CD4-positive, alpha-beta T cell (primary cell): Measurements from ENCODE around the gene ATOX1. TPM values are rescaled to one million over a fixed set of nuclear protein-coding genes. Genes with fewer than 3 reads are reported as not detected.
"Not testable (repeated sequence)": the region's sequence is repeated elsewhere in the genome, so short reads cannot be mapped to it uniquely, and the experiment has no call there.

Experiments
- ATAC-seq: fragments of 200-7000 bp; cut with Tn5 transposase; one replicate; pipeline ENCODE4 v1.10.0; 2022; ENCODE audit warnings: mild to moderate bottlenecking; ENCODE audit not compliant: poor library complexity
- CTCF ChIA-PET: fragments of 350-600 bp; sonication (Branson Sonifier 250); formaldehyde crosslinking; loops from one replicate; lab custom pipeline; 2021; ENCODE audit warnings: antibody characterized with exemption, inconsistent platforms; lab: Charles Lee
- POLR2A ChIA-PET: fragments of 350-600 bp; sonication (Branson Sonifier 250); formaldehyde crosslinking; loops from one replicate; lab custom pipeline; 2021; ENCODE audit warnings: antibody characterized with exemption, inconsistent platforms; lab: Charles Lee
- DNase-seq, 14 experiments: peaks; one replicate each; pipeline ENCODE4 v3.0.0-alpha.2; 2013 to 2020; ENCODE audit warnings: mixed read lengths in 2 of 14
- H3K27ac ChIP-seq, 2 donors: one replicate each; pipeline versions ENCODE4 v1.5.1 to v1.7.0; 2013; ENCODE audit warnings: low read length in 2 of 2, low read depth in 1 of 2, mild to moderate bottlenecking in 1 of 2
- H3K27me3 ChIP-seq, 2 experiments: 1 replicate in 1 of 2; 2 replicates in 1 of 2; pipeline versions ENCODE4 v1.6.1 to v1.7.0; 2013; ENCODE audit warnings: low read length in 2 of 2, control low read depth in 1 of 2, mild to moderate bottlenecking in 1 of 2, moderate library complexity in 1 of 2; ENCODE audit not compliant: insufficient read depth in 2 of 2, control insufficient read depth in 1 of 2
- H3K36me3 ChIP-seq: one replicate; pipeline ENCODE4 v1.6.1; 2013; ENCODE audit warnings: low read length, control low read depth; ENCODE audit not compliant: insufficient read depth
- H3K4me1 ChIP-seq: one replicate; pipeline ENCODE4 v1.6.1; 2013; ENCODE audit warnings: low read length, control low read depth; ENCODE audit not compliant: insufficient read depth
- H3K4me3 ChIP-seq: one replicate; pipeline ENCODE4 v1.5.1; 2013; ENCODE audit warnings: mild to moderate bottlenecking, low read length, moderate library complexity
- H3K9me3 ChIP-seq, 2 experiments: 1 replicate in 1 of 2; 2 replicates in 1 of 2; pipeline versions ENCODE4 v1.6.1 to v1.7.0; 2013; ENCODE audit warnings: low read length in 2 of 2, mild to moderate bottlenecking in 2 of 2, control low read depth in 1 of 2, moderate library complexity in 1 of 2; ENCODE audit not compliant: control insufficient read depth in 1 of 2, insufficient read depth in 1 of 2
- H3K27ac Mint-ChIP-seq: one replicate; pipeline ENCODE4 v1.8.0; 2020; ENCODE audit warnings: mixed read lengths
- H3K27me3 Mint-ChIP-seq: one replicate; pipeline ENCODE4 v1.8.0; 2021; ENCODE audit warnings: mixed read lengths
- H3K36me3 Mint-ChIP-seq: one replicate; pipeline ENCODE4 v1.8.0; 2021; ENCODE audit warnings: low read depth, mixed read lengths
- H3K4me1 Mint-ChIP-seq: one replicate; pipeline ENCODE4 v1.8.0; 2021; ENCODE audit warnings: low read depth, mixed read lengths
- H3K4me3 Mint-ChIP-seq: one replicate; pipeline ENCODE4 v1.8.0; 2020; ENCODE audit warnings: mild to moderate bottlenecking, mixed read lengths
- H3K9me3 Mint-ChIP-seq: one replicate; pipeline ENCODE4 v1.8.0; 2020; ENCODE audit warnings: mixed read lengths
- CTCF ChIP-seq: fragments of 200-600 bp; IDR thresholded peaks from one replicate; pipeline ENCODE4 v1.8.0; 2022; ENCODE audit warnings: antibody characterized with exemption, mild to moderate bottlenecking
- intact Hi-C, 2 experiments: fragments of 100-400 bp; cut with DNase I in 1 of 2; cut with micrococcal nuclease in 1 of 2; formaldehyde crosslinking; loops; one replicate each; pipeline versions ENCODE4 v1.15.1 to v1.9.0; 2023 to 2025; cut with DNase I, micrococcal nuclease
- total RNA-seq, 174 experiments: library from RNA in 2 of 174; stranded (reverse) in 2 of 174; gene quantifications; one replicate each; pipeline ENCODE4 v1.2.3 and lab custom pipeline; 2021 to 2026

The ATOX1 gene
- total RNA-seq, 2 experiments from 2014 or later, result 11.2 to 13.3 TPM

DNA sequence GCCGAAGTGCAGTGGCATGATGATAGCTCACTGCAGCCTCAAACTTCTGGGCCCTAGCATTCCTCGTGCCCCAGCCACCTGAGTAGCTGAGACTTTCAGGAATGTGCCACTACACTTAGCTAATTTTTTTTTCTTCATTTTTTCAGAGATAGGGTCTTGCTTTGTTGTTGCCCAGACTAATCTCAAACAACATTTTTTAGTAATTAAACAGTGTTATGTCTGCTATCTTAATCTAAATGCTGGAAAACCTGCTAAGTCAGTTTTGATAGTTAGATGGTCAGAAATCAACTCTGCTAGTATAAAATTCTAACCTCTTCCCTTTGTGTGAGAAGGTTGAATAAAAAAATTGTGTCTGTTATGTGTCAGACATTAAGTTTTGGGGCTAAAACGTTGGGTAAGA is 25.7 kb upstream of the ATOX1 start:
- ChIA-PET POLR2A (interaction anchor here (3.4 kb wide), 1 partner anchor 13 kb away, joined by 18 read pairs; the partner anchor contains the start of gene G3BP1), CTCF (interaction anchor here (1.5 kb wide), 1 partner anchor 125 kb away, joined by 4 read pairs; no protein-coding TSS in a partner anchor)
- Histone ChIP-seq H3K27me3 (no peaks in the 10 kb centered on the region), H3K4me1 (peaks cover 20% of the 10 kb centered on the region), H3K9me3 (no peaks in the 10 kb centered on the region), H3K27ac (no peak overlapping the region), H3K4me3 (no peak overlapping the region), H3K36me3 (peaks cover 28% of the 10 kb centered on the region)
- TF ChIP-seq CTCF, result no peak
- Mint-ChIP-seq H3K4me1 (peaks cover 74% of the 10 kb centered on the region), H3K9me3 (no peaks in the 10 kb centered on the region), H3K27me3 (no peaks in the 10 kb centered on the region), H3K27ac (peak overlapping the region; percentile 51), H3K4me3 (peak overlapping the region; percentile 15), H3K36me3 (peaks cover 51% of the 10 kb centered on the region)
- DNase-seq, result no peak
- no peak for ATAC-seq
- intact Hi-C loops, result no loop called here

- CTCF ChIA-PET, result interaction anchor here (1.5 kb wide), 1 partner anchor 125 kb away, joined by 4 read pairs; no protein-coding TSS in a partner anchor
- intact Hi-C loops, H3K4me3 Mint-ChIP-seq, H3K27me3 ChIP-seq, DNase-seq, H3K9me3 ChIP-seq, H3K27ac ChIP-seq, H3K4me3 ChIP-seq, H3K9me3 Mint-ChIP-seq, H3K27me3 Mint-ChIP-seq, ATAC-seq: not testable (repeated sequence)
- Histone ChIP-seq H3K4me1 (peaks cover 25% of the 10 kb centered on the region), H3K36me3 (peaks cover 27% of the 10 kb centered on the region)
- peaks cover 51% of the 10 kb centered on the region for H3K36me3 Mint-ChIP-seq
- peak overlapping the region; percentile 55 for H3K27ac Mint-ChIP-seq
- POLR2A ChIA-PET, result interaction anchor here (3.4 kb wide), 1 partner anchor 12 kb away, joined by 18 read pairs; the partner anchor contains the start of gene G3BP1
- peaks cover 77% of the 10 kb centered on the region for H3K4me1 Mint-ChIP-seq
Observed at GRCh38 chr5:151783664-151784063, 25.2 kb upstream of the ATOX1 start.

DNA sequence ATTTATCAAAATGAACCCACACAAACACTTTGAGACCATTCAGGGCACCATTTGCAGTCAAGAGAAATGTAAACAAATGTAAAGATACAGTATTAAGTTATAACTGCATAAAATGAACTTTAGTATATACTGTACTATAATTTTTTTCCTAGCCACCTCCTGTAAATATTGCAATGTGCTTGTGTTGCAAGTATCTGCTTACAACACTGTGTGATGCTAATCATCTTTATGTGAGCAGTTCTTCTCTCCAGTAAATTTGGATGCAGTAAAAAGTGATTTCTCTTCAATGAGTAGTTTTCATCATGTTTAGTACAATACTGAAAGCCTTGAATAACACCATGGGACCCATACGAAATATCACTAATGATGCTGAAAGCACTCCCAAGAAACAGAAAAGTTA is 22.8 kb upstream of the ATOX1 start:
- Histone ChIP-seq H3K4me1 (peaks cover 38% of the 10 kb centered on the region), H3K36me3 (peaks cover 19% of the 10 kb centered on the region), H3K27ac (no peak overlapping the region), H3K27me3 (no peaks in the 10 kb centered on the region), H3K4me3 (no peak overlapping the region), H3K9me3 (no peaks in the 10 kb centered on the region)
- CTCF ChIA-PET, result interaction anchor here (0.9 kb wide), 1 partner anchor 38 kb away, joined by 3 read pairs; no protein-coding TSS in a partner anchor
- intact Hi-C loops, result no loop called here
- no peak for DNase-seq
- peaks cover 89% of the 10 kb centered on the region for H3K4me1 Mint-ChIP-seq
- H3K9me3 Mint-ChIP-seq, result no peaks in the 10 kb centered on the region
- H3K4me3 Mint-ChIP-seq, result peak overlapping the region; percentile 47
- no peak for ATAC-seq
- peaks cover 47% of the 10 kb centered on the region for H3K36me3 Mint-ChIP-seq
- H3K27ac Mint-ChIP-seq, result peak overlapping the region; percentile 48
- no peak for TF ChIP-seq CTCF
- POLR2A ChIA-PET, result interaction anchor here (2.4 kb wide), 1 partner anchor 9 kb away, joined by 19 read pairs; the partner anchor contains the start of gene G3BP1
- no peaks in the 10 kb centered on the region for H3K27me3 Mint-ChIP-seq
